ENCODE data around the gene DTD1.

- TF ChIP-seq CTCF (IDR thresholded peaks at IDR 0.05): no peak
- TF ChIP-seq POLR2A (IDR thresholded peaks at IDR 0.05): no peak
Measured at GRCh38 chr20:18685406-18685805, 97.6 kb downstream of the DTD1 start.
